Smooth muscle cell (in vitro differentiated cells): Measurements from ENCODE around the gene MRPL51. TPM values are rescaled to one million over a fixed set of nuclear protein-coding genes. Genes with fewer than 3 reads are reported as not detected.

Source experiments
- DNase-seq: peaks from one replicate; lab custom pipeline; 2025; ENCODE audit not compliant: unreplicated experiment; lab: John Stamatoyannopoulos, UW
- H2AFZ ChIP-seq: fragments of 200-600 bp; sonication (generic); 2 replicates; pipeline ENCODE4 v1.6.0; 2016; ENCODE audit warnings: antibody characterized with exemption, low read depth, mild to moderate bottlenecking
- H3F3A ChIP-seq: fragments of 200-600 bp; sonication (generic); 2 replicates; pipeline ENCODE4 v1.6.0; 2017; ENCODE audit warnings: antibody characterized with exemption, low read depth
- H3K27ac ChIP-seq: fragments of 200-600 bp; sonication (generic); 2 replicates; pipeline ENCODE4 v1.5.1; 2016; ENCODE audit warnings: low read depth, mild to moderate bottlenecking
- H3K27me3 ChIP-seq: fragments of 200-600 bp; sonication (generic); 2 replicates; pipeline ENCODE4 v1.6.1; 2016; ENCODE audit warnings: low read depth, mild to moderate bottlenecking
- H3K36me3 ChIP-seq: fragments of 200-600 bp; sonication (generic); 2 replicates; pipeline ENCODE4 v1.5.1; 2016; ENCODE audit warnings: low read depth
- H3K4me1 ChIP-seq: fragments of 200-600 bp; sonication (generic); 2 replicates; pipeline ENCODE4 v1.5.1; 2016; ENCODE audit warnings: low read depth
- H3K4me2 ChIP-seq: fragments of 200-600 bp; sonication (generic); 2 replicates; pipeline ENCODE4 v1.6.0; 2016; ENCODE audit warnings: mild to moderate bottlenecking
- H3K4me3 ChIP-seq: fragments of 200-600 bp; sonication (generic); 2 replicates; pipeline ENCODE4 v1.5.1; 2016; ENCODE audit warnings: mild to moderate bottlenecking
- H3K79me2 ChIP-seq: fragments of 200-600 bp; sonication (generic); 2 replicates; pipeline ENCODE4 v1.6.0; 2016; ENCODE audit warnings: low read depth, mild to moderate bottlenecking
- H3K9ac ChIP-seq: fragments of 200-600 bp; sonication (generic); 2 replicates; pipeline ENCODE4 v1.6.0; 2016; ENCODE audit warnings: low read depth
- H3K9me3 ChIP-seq: fragments of 200-600 bp; sonication (generic); replicated peaks from 2 replicates; pipeline ENCODE4 v1.5.1; 2016; ENCODE audit warnings: low read depth
- H4K20me1 ChIP-seq: fragments of 200-600 bp; sonication (generic); 2 replicates; pipeline ENCODE4 v1.6.0; 2016; ENCODE audit warnings: low read depth
- WGBS: methylation state at CpG from one replicate; pipeline ENCODE4 v1.1.7; 2016; ENCODE audit warnings: low lambda C conversion rate; 5-methylcytosine and 5-hydroxymethylcytosine counted together
- polyA plus RNA-seq: library from polyadenylated mRNA; unstranded; fragments of >200 nt; fragmentation: Nextera tagmentation; extraction: Ambion mirVana; gene quantifications from 2 replicates; pipeline ENCODE4 v1.2.1, GENCODE V29; 2016
- total RNA-seq: library from RNA; depleted of rRNA; stranded (reverse); fragments of >200 nt; gene quantifications from 2 replicates; pipeline ENCODE4 v1.2.3, GENCODE V29; 2014
- TF ChIP-seq, protein P1 (sequence below): fragments of 200-600 bp; sonication (generic); IDR thresholded peaks from 2 replicates; pipeline ENCODE4 v1.5.1; 2017; ENCODE audit warnings: borderline replicate concordance, mild to moderate bottlenecking, antibody characterized with exemption; ENCODE audit not compliant: insufficient read depth, poor library complexity, severe bottlenecking

The MRPL51 gene
- total and polyA plus RNA-seq, 2 experiments from 2014 or later = 126 to 364 TPM

DNA sequence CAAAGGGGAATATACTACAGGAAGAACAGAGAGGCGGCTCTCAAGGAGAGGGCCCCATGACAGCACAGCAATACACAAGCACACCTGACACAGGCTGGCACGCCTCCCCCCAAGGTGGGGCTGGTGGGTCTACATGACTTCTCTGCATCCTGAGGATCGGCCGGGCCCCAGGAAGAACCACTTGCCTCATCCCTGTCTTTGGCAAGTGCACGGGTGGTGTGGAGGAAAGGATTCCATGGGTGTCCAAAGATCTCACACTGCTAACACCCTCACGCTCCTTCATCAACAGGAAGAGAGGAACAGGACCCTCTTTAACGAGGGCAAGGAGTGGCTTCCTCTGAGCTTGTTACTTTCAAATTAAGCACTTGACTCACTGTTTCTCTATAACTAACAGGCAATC, 29.8 kb downstream of the MRPL51 start:
- TF ChIP-seq, protein P1, sequence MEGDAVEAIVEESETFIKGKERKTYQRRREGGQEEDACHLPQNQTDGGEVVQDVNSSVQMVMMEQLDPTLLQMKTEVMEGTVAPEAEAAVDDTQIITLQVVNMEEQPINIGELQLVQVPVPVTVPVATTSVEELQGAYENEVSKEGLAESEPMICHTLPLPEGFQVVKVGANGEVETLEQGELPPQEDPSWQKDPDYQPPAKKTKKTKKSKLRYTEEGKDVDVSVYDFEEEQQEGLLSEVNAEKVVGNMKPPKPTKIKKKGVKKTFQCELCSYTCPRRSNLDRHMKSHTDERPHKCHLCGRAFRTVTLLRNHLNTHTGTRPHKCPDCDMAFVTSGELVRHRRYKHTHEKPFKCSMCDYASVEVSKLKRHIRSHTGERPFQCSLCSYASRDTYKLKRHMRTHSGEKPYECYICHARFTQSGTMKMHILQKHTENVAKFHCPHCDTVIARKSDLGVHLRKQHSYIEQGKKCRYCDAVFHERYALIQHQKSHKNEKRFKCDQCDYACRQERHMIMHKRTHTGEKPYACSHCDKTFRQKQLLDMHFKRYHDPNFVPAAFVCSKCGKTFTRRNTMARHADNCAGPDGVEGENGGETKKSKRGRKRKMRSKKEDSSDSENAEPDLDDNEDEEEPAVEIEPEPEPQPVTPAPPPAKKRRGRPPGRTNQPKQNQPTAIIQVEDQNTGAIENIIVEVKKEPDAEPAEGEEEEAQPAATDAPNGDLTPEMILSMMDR = no peak
- H3K36me3 ChIP-seq = no peaks in the 10 kb centered on the region
- 93% methylated on average over 7 of the region's 7 CpGs for WGBS
- no peak for DNase-seq
- H3K9ac ChIP-seq = no peak overlapping the region
- no peak overlapping the region for H3K4me3 ChIP-seq
- no peak overlapping the region for H3K4me2 ChIP-seq
- H3K4me1 ChIP-seq = no peaks in the 10 kb centered on the region
- no peaks in the 10 kb centered on the region for H3K9me3 ChIP-seq
- H3K27ac ChIP-seq = no peak overlapping the region
- no peak overlapping the region for H2AFZ ChIP-seq
- no peaks in the 10 kb centered on the region for H3F3A ChIP-seq
- H3K27me3 ChIP-seq = no peaks in the 10 kb centered on the region
- peaks cover 2% of the 10 kb centered on the region for H4K20me1 ChIP-seq
- H3K79me2 ChIP-seq = peaks cover 3% of the 10 kb centered on the region

DNA sequence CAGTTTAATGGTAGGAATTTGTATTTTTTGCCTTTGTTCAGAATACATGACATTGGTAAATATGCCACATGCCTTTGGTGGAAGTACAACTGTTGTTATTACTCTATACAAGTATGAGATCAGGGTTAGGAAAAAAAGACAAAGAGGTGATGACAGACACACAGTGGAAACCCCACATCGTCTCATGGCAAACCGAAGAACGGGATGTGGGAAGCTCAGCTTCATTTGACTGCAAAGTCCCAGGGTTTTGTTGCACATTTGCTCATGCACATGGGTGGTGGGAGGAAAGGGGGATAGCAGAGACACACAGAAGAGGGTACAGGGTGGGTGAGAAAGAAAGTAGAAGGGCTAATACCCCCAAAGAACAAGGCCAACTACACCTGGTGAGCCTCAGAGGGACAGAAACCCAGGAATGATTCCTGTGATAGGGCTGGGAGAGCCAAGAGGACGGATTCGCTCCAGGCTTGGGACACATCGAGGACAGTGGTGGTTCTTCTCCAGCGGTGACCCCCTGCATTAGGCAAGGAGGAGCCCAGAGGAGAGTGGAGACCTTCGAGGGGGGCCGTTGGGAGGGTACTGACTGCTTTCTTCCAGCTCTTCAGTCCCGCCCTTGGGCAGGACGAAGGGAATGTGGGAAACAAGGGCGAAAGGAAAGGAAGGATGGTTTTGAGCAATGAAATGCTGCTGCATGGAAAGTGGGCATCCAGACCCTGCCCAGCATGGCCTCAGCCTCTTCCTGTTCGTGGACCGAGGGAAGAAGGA, 30.6 kb downstream of the MRPL51 start:
- WGBS = 95% methylated on average over 14 of the region's 14 CpGs
- TF ChIP-seq, protein P1 = no peak
- no peaks in the 10 kb centered on the region for H3K27me3 ChIP-seq
- no peaks in the 10 kb centered on the region for H3K4me1 ChIP-seq
- no peak overlapping the region for H3K4me3 ChIP-seq
- no peaks in the 10 kb centered on the region for H4K20me1 ChIP-seq
- H3K9ac ChIP-seq = no peak overlapping the region
- no peaks in the 10 kb centered on the region for H3F3A ChIP-seq
- no peak overlapping the region for H3K4me2 ChIP-seq
- H3K36me3 ChIP-seq = no peaks in the 10 kb centered on the region
- DNase-seq = no peak
- H2AFZ ChIP-seq = no peak overlapping the region
- no peaks in the 10 kb centered on the region for H3K9me3 ChIP-seq
- H3K79me2 ChIP-seq = no peaks in the 10 kb centered on the region
- H3K27ac ChIP-seq = no peak overlapping the region

DNA sequence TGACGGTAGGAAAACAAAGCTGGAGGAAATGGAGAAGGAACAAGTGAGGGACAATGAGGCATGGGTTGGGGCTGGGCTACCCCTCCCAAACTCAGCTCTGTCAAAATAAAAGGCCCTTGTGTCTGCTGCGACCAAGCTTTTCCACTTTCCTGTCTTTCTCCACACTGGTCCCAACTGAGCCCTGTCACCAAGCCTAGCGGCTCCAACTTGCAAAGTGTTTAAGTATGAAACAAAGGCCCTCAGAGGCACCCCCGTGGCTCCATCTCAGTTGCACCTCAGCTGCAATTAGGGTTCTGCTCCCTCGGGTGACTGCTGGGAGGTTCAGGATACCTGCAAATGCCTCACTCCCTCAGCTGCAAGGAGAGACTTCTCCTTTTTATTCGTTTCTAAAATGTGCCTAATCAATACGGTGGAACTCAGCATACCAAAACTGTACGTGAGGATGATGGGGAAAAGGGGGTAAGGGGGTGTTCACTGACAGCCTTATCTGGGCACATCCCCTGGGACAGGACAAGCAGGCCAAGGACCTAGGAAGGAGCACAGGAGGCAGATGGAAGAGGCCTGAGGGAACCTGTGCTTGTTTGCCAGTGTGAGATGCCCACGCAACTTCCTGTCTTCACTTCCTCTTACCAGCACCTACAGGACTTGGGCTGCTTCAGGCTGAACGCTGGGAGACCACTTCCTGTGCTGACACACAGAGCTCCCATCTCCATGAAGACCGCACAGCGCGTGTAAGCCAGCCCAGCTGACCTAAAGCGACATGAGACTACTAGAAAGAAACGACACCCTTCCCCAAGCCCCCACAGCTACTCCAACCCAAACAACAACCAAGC, 31.4 kb downstream of the MRPL51 start:
- H3K79me2 ChIP-seq = no peaks in the 10 kb centered on the region
- TF ChIP-seq, protein P1 = no peak
- no peak overlapping the region for H3K4me2 ChIP-seq
- H3F3A ChIP-seq = no peaks in the 10 kb centered on the region
- H3K27me3 ChIP-seq = no peaks in the 10 kb centered on the region
- DNase-seq = no peak
- WGBS = 93% methylated on average over 15 of the region's 15 CpGs
- no peak overlapping the region for H3K27ac ChIP-seq
- H3K4me1 ChIP-seq = no peaks in the 10 kb centered on the region
- H4K20me1 ChIP-seq = no peaks in the 10 kb centered on the region
- no peak overlapping the region for H2AFZ ChIP-seq
- H3K36me3 ChIP-seq = no peaks in the 10 kb centered on the region
- H3K9me3 ChIP-seq = no peaks in the 10 kb centered on the region
- no peak overlapping the region for H3K4me3 ChIP-seq
- no peak overlapping the region for H3K9ac ChIP-seq
